Brain microvascular endothelial cell (primary cell): ENCODE data around the gene KBTBD7.

Experiments used
- DNase-seq: peaks from one replicate; pipeline ENCODE4 v3.0.0-alpha.2; 2020
- H3K27ac ChIP-seq: fragments of 250-450 bp; sonication (Bioruptor Pico); 2 replicates; pipeline ENCODE4 v1.5.1; 2020; ENCODE audit warnings: mild to moderate bottlenecking, moderate library complexity
- H3K27me3 ChIP-seq: fragments of 250-450 bp; sonication (Bioruptor Pico); replicated peaks from 2 replicates; pipeline ENCODE4 v1.5.1; 2020; ENCODE audit warnings: mild to moderate bottlenecking
- H3K36me3 ChIP-seq: fragments of 250-450 bp; sonication (Bioruptor Pico); replicated peaks from 2 replicates; pipeline ENCODE4 v1.5.1; 2020; ENCODE audit warnings: mild to moderate bottlenecking
- H3K4me3 ChIP-seq: 2 replicates; pipeline ENCODE4 v1.5.1; 2011; ENCODE audit warnings: low read depth, mild to moderate bottlenecking, control low read depth, low read length, moderate library complexity
- CTCF ChIP-seq: IDR thresholded peaks from 2 replicates; pipeline ENCODE4 v1.5.1; 2011; ENCODE audit warnings: low read depth, mild to moderate bottlenecking, moderate library complexity, low read length, control low read depth, inconsistent platforms; ENCODE audit errors: missing control alignments
- in situ Hi-C: cut with HindIII; loops from 2 replicates; pipeline ENCODE4 v1.10.0; 2017; ENCODE audit warnings: low sequenced_read_pairs, low pct_ligation_motif_present

Gene KBTBD7

GRCh38 chr13:41154042-41154441, 40.3 kb downstream of the KBTBD7 start:
- no peak for DNase-seq
- Histone ChIP-seq H3K4me3 (no peak overlapping the region), H3K36me3 (no peaks in the 10 kb centered on the region), H3K27ac (no peak overlapping the region), H3K27me3 (no peaks in the 10 kb centered on the region)
- in situ Hi-C loops = no loop called here
- no peak for TF ChIP-seq CTCF

- no peak for TF ChIP-seq CTCF
- H3K36me3 ChIP-seq = no peaks in the 10 kb centered on the region
- in situ Hi-C loops = no loop called here
- no peaks in the 10 kb centered on the region for H3K27me3 ChIP-seq
- no peak overlapping the region for H3K27ac ChIP-seq
- no peak for DNase-seq
- no peak overlapping the region for H3K4me3 ChIP-seq
Observed at GRCh38 chr13:41152005-41152404, 42.4 kb downstream of the KBTBD7 start.

- in situ Hi-C loops = no loop called here
- Histone ChIP-seq H3K27me3 (no peaks in the 10 kb centered on the region), H3K36me3 (no peaks in the 10 kb centered on the region), H3K4me3 (no peak overlapping the region), H3K27ac (no peak overlapping the region)
- TF ChIP-seq CTCF = no peak
- DNase-seq = no peak
Observed at GRCh38 chr13:41150058-41150457, 44.3 kb downstream of the KBTBD7 start.

DNA sequence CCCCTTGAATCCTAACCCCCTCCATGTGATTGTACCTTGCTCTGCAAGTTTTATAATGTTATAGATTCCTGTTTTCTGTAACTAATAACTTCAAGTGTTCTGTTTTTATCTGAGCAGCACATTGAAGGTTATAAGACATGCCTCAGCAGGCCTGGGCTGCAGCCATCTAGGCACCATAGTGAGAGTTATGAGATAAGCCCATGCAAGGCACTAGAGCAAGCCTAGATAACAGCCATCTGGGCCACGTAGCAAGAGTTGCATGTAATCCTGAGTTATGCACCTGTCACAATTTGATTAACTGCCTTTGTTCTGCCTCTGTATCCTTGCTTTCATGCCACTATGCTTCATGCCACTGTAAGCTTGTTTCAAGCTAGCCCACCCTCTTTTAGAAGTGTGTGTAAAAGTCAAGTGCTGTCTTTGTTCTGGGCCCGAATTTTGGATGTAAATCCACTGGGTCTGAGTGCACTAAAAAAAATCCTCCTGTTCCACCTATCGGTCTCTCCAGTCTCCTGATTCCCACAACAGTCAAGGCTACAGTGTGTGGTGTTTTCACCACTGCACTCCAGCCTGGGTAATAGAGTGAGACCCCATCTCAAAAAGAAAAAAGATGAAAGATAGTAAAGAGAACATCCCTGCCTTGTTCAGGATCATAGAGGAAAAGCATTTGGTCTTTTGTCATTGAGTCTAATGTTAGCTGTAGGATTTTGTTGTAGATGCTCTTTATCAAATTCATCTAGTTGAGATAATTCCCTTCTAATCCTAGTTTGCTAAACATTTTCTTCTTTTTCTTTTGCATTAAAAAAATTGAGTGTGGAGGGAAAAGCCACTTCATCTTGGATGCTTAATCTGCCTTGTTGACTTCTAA, 45.7 kb downstream of the KBTBD7 start:
- Histone ChIP-seq H3K36me3 (no peaks in the 10 kb centered on the region), H3K4me3 (no peak overlapping the region), H3K27me3 (no peaks in the 10 kb centered on the region), H3K27ac (no peak overlapping the region)
- in situ Hi-C loops = no loop called here
- TF ChIP-seq CTCF = no peak
- no peak for DNase-seq

GRCh38 chr13:41145136-41145908, 49.0 kb downstream of the KBTBD7 start:
- in situ Hi-C loops = no loop called here
- no peaks in the 10 kb centered on the region for H3K36me3 ChIP-seq
- no peaks in the 10 kb centered on the region for H3K27me3 ChIP-seq
- H3K27ac ChIP-seq = no peak overlapping the region
- no peak for TF ChIP-seq CTCF
- no peak overlapping the region for H3K4me3 ChIP-seq
- DNase-seq = no peak
